Kidney (tissue), 14 donors: ENCODE results near the gene FIG4. TPM values are rescaled to one million over a fixed set of nuclear protein-coding genes. Genes with fewer than 3 reads are reported as not detected.

ENCODE experiments used
- DNase-seq, 5 donors: peaks; one replicate each; pipeline ENCODE4 v3.0.0-alpha.2; 2013 to 2020
- FAIRE-seq: peaks from 2 replicates; lab custom pipeline; 2012; peaks lifted over from hg19 to GRCh38; lab: Jason Lieb, UNC
- H3K27ac ChIP-seq, 2 donors: one replicate each; pipeline ENCODE4 v1.7.0; 2013; ENCODE audit warnings: low read depth in 2 of 2, low read length in 2 of 2, inconsistent platforms in 1 of 2
- H3K27me3 ChIP-seq: one replicate; pipeline ENCODE4 v1.7.1; 2013; ENCODE audit warnings: low read length, inconsistent platforms; ENCODE audit not compliant: control insufficient read depth, insufficient read depth
- H3K36me3 ChIP-seq, 3 donors: one replicate each; pipeline versions ENCODE4 v1.7.0 to v1.7.1; 2013; ENCODE audit warnings: low read length in 3 of 3, control low read depth in 1 of 3, inconsistent platforms in 1 of 3; ENCODE audit not compliant: insufficient read depth in 3 of 3, control insufficient read depth in 2 of 3
- H3K4me1 ChIP-seq, 3 donors: one replicate each; pipeline versions ENCODE4 v1.7.0 to v1.7.1; 2013; ENCODE audit warnings: low read length in 3 of 3, inconsistent platforms in 1 of 3, low read depth in 1 of 3; ENCODE audit not compliant: control insufficient read depth in 2 of 3, insufficient read depth in 2 of 3
- H3K4me3 ChIP-seq, 3 donors: one replicate each; pipeline versions ENCODE4 v1.7.0 to v1.8.1; 2013; ENCODE audit warnings: low read length in 3 of 3, control low read depth in 1 of 3, inconsistent platforms in 1 of 3
- H3K9ac ChIP-seq, 3 donors: one replicate each; pipeline versions ENCODE4 v1.7.0 to v1.7.1; 2013; ENCODE audit warnings: low read length in 3 of 3, control low read depth in 1 of 3, inconsistent platforms in 1 of 3
- H3K9me3 ChIP-seq, 3 donors: one replicate each; pipeline versions ENCODE4 v1.7.0 to v1.7.1; 2013; ENCODE audit warnings: low read length in 3 of 3, control low read depth in 1 of 3, inconsistent platforms in 1 of 3; ENCODE audit not compliant: control insufficient read depth in 2 of 3, insufficient read depth in 1 of 3
- intact Hi-C: fragments of 100-400 bp; cut with DNase I; formaldehyde crosslinking; loops from one replicate; pipeline ENCODE4 v1.11.1; 2022
- polyA plus RNA-seq: library from polyadenylated mRNA; stranded (reverse); fragments of 350-450 nt; fragmentation: Illumina TruSeq; extraction: RNeasy Lipid Tissue Mini Kit (QIAGEN cat#74804); gene quantifications from one replicate; pipeline ENCODE4 v1.2.3, GENCODE V29; 2014; ENCODE audit warnings: low read depth, low replicate concordance; ENCODE audit not compliant: insufficient read depth
- total RNA-seq: library from RNA; stranded (reverse); fragmentation: NEBNext Ultra II Directional; extraction: Animal tissue kit (Norgen Biotek cat#: 25700); gene quantifications from one replicate; pipeline ENCODE4 v1.2.1, GENCODE V29; 2021
- TF ChIP-seq, protein P1 (sequence below): IDR thresholded peaks from 3 replicates; pipeline ENCODE4 v1.5.1; 2012; ENCODE audit warnings: mild to moderate bottlenecking, moderate library complexity, borderline replicate concordance; ENCODE audit not compliant: insufficient read depth; ENCODE audit errors: extremely low read depth
- donor health status: control.
- donor health status: control.
- donor health status: control.
- donor health status: control.
- donor health status: control.
- donor health status: DM: yes; HTN: yes; CAD: no.
- donor health status: Normal renal cell carcinoma (clear cell type).

The FIG4 gene
- total and polyA plus RNA-seq, 2 donors from 2014 or later = 13.1 to 17.8 TPM

- no peaks in the 10 kb centered on the region for H3K9me3 ChIP-seq
- intact Hi-C loops = no loop called here
- H3K4me1 ChIP-seq = peaks cover 0 to 5% (median 0%) of the 10 kb centered on the region in 3 donors
- no peak for FAIRE-seq
- no peaks in the 10 kb centered on the region for H3K36me3 ChIP-seq
- no peaks in the 10 kb centered on the region for H3K27me3 ChIP-seq
- DNase-seq = no peak
- TF ChIP-seq, protein P1, sequence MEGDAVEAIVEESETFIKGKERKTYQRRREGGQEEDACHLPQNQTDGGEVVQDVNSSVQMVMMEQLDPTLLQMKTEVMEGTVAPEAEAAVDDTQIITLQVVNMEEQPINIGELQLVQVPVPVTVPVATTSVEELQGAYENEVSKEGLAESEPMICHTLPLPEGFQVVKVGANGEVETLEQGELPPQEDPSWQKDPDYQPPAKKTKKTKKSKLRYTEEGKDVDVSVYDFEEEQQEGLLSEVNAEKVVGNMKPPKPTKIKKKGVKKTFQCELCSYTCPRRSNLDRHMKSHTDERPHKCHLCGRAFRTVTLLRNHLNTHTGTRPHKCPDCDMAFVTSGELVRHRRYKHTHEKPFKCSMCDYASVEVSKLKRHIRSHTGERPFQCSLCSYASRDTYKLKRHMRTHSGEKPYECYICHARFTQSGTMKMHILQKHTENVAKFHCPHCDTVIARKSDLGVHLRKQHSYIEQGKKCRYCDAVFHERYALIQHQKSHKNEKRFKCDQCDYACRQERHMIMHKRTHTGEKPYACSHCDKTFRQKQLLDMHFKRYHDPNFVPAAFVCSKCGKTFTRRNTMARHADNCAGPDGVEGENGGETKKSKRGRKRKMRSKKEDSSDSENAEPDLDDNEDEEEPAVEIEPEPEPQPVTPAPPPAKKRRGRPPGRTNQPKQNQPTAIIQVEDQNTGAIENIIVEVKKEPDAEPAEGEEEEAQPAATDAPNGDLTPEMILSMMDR = no peak
- H3K27ac ChIP-seq = no peak overlapping the region
- H3K4me3 ChIP-seq = no peak overlapping the region
- no peak overlapping the region for H3K9ac ChIP-seq
Observed at GRCh38 chr6:109687271-109687761, 3.8 kb upstream of the FIG4 start.

DNA sequence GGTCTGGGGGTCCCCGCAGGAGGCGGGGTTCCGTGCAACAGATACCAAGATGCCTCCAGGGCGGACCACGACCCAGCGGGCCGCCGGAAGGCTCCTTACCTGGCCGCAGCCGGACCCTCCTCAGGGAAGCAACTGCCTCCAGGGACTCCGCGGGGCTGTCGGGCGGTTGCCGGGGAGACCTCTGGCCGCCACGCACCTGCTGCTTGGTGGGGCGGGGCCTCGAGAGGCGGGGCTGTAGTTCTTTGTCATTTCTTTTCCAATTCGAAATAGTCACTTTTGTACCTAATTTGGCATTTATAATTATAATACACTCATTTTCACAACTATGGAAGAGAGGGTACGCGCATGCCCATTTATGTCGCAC lies 741 bp upstream of the FIG4 start:
- peak overlapping the region; percentile 91 to 98 (median 93) for H3K9ac ChIP-seq
- peak overlapping the region; percentile 73 to 87 for H3K27ac ChIP-seq
- H3K4me1 ChIP-seq = peaks cover 0 to 6% (median 0%) of the 10 kb centered on the region in 3 donors
- no peaks in the 10 kb centered on the region for H3K9me3 ChIP-seq
- H3K4me3 ChIP-seq = peak overlapping the region; percentile 95 to 100 (median 97)
- no peaks in the 10 kb centered on the region for H3K36me3 ChIP-seq
- DNase-seq (peak; percentile 82 to 90 (median 85)), FAIRE-seq (no peak)
- no peaks in the 10 kb centered on the region for H3K27me3 ChIP-seq
- TF ChIP-seq, protein P1 = no peak
- intact Hi-C loops = no loop called here

- peaks cover 0 to 6% (median 0%) of the 10 kb centered on the region in 3 donors for H3K4me1 ChIP-seq
- H3K9me3 ChIP-seq = no peaks in the 10 kb centered on the region
- FAIRE-seq (no peak), DNase-seq (no peak)
- H3K9ac ChIP-seq = no peak overlapping the region
- H3K36me3 ChIP-seq = no peaks in the 10 kb centered on the region
- intact Hi-C loops = no loop called here
- TF ChIP-seq, protein P1 = no peak
- no peak overlapping the region for H3K4me3 ChIP-seq
- H3K27me3 ChIP-seq = no peaks in the 10 kb centered on the region
- H3K27ac ChIP-seq = no peak overlapping the region
Observed at GRCh38 chr6:109693111-109693510, 2.0 kb downstream of the FIG4 start.

- TF ChIP-seq, protein P1 = no peak
- DNase-seq = no peak
- H3K36me3 ChIP-seq = no peaks in the 10 kb centered on the region
- peaks cover 0 to 6% (median 0%) of the 10 kb centered on the region in 3 donors for H3K4me1 ChIP-seq
- H3K9me3 ChIP-seq = no peaks in the 10 kb centered on the region
- H3K27me3 ChIP-seq = no peaks in the 10 kb centered on the region
- intact Hi-C loops = no loop called here
- H3K27ac ChIP-seq = no peak overlapping the region
- FAIRE-seq = no peak
- no peak overlapping the region for H3K9ac ChIP-seq
- no peak overlapping the region for H3K4me3 ChIP-seq
Observed at GRCh38 chr6:109695468-109695867, 4.4 kb downstream of the FIG4 start.
